Measurements from ENCODE around the gene MAP2K4.
"Not testable (repeated sequence)": the region's sequence is repeated elsewhere in the genome, so short reads cannot be mapped to it uniquely, and the experiment has no call there.

The MAP2K4 gene

DNA sequence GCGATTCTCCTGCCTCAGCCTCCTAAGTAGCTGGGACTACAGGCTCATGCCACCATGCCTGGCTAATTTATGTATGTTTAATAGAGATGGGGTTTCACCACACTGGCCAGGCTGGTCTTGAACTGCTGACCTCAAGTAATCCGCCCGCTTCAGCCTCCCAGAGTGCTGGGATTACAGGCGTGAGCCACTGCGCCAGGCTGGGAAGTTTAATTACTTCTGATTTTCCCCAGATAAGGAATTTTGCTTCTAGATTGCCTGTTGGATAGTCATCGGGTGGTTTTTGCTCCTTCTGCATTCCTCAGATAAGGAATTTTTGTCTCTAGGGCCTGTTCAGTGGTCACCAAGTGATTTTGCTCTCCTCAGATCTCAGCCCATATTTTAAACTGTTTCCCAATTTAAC lies 112.5 kb downstream of the MAP2K4 start:
- H3K4me3 ChIP-seq (ENCODE audit: low read depth, low read length), result no peak overlapping the region
- TF ChIP-seq, protein P1, sequence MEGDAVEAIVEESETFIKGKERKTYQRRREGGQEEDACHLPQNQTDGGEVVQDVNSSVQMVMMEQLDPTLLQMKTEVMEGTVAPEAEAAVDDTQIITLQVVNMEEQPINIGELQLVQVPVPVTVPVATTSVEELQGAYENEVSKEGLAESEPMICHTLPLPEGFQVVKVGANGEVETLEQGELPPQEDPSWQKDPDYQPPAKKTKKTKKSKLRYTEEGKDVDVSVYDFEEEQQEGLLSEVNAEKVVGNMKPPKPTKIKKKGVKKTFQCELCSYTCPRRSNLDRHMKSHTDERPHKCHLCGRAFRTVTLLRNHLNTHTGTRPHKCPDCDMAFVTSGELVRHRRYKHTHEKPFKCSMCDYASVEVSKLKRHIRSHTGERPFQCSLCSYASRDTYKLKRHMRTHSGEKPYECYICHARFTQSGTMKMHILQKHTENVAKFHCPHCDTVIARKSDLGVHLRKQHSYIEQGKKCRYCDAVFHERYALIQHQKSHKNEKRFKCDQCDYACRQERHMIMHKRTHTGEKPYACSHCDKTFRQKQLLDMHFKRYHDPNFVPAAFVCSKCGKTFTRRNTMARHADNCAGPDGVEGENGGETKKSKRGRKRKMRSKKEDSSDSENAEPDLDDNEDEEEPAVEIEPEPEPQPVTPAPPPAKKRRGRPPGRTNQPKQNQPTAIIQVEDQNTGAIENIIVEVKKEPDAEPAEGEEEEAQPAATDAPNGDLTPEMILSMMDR (IDR thresholded peaks at IDR 0.05; ENCODE audit: control insufficient read depth, extremely low read depth, insufficient read depth), result no peak
- DNase-seq (ENCODE audit: low read depth), result no peak

DNA sequence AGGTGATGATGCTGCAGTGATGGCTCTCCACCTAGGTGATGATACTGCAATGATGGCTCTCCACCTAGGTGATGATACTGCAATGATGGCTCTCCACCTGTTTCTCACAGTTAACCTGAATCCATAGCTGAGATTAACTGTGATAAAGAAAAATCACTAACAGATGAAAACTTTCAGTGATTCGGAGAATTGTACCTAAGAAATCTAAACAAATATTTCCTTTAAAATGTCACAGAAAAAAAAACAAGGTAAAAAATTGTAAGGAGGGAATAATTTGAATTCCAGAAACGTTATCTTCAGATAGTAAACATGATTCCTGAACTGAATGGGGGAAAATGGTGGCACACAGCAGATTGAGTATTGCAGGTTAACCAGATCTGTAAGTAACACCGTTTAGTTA lies 113.4 kb downstream of the MAP2K4 start:
- DNase-seq (ENCODE audit: low read depth), result no peak
- no peak overlapping the region for H3K4me3 ChIP-seq (ENCODE audit: low read depth, low read length)
- TF ChIP-seq, protein P1 (IDR thresholded peaks at IDR 0.05; ENCODE audit: control insufficient read depth, extremely low read depth, insufficient read depth), result no peak

DNA sequence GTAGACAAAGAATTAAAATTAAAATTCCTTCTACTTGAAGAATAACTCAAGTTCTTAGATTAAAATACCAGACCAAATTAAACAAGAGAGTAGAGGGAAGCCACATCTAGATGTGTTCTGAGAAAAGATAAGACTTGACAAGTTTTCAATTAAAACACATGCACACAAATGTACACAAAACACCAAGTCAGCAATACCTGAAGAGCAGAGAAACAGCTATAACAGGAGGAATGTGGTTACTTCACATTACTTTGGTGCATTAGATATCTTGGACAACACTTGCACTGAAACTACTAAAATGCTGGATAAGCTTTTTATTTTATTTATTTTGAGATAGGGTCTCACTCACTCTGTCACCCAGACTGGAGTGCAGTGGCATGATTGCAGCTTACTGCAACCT lies 113.9 kb downstream of the MAP2K4 start:
- TF ChIP-seq, protein P1 (IDR thresholded peaks at IDR 0.05; ENCODE audit: control insufficient read depth, extremely low read depth, insufficient read depth), result no peak
- H3K4me3 ChIP-seq (ENCODE audit: low read depth, low read length), result no peak overlapping the region
- no peak for DNase-seq (ENCODE audit: low read depth)

DNA sequence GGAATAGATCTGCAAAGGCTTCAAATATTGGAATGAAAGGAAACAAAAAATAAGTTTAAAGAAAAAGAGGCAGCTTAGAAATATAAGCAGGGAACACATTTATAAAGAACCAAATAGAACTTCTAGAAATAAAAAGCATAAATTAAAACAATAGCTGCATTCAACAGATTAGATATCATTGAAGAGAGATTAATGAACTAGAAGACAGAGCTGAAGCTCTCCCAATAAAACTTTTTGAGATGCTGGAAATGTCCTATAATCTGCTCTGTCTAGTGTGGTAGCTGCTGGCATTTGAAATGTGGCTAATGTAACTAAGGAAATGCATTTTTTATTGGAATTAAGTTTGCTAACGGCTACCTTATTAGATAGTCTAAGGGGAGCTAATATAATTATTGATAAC lies 115.6 kb downstream of the MAP2K4 start:
- no peak overlapping the region for H3K4me3 ChIP-seq (ENCODE audit: low read depth, low read length)
- TF ChIP-seq, protein P1 (IDR thresholded peaks at IDR 0.05; ENCODE audit: control insufficient read depth, extremely low read depth, insufficient read depth), result no peak
- no peak for DNase-seq (ENCODE audit: low read depth)

DNA sequence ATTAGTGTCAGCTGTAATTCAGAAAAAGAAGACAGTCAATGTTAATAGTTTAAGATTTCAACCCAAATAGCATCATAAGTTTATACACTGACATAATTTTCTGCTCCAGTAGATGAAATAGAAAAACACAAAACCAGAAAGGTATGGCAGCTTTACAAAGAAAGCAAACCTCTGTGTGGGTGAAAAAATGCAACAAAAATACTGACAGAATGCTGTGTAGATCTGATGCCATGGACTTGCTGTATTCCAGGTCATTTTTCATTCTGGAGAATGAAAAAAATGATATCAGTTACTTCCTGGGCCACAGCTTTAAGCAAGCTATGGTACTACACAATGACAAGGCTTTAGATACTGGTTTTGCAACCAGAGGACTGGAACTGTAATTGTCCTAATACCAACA lies 116.0 kb downstream of the MAP2K4 start:
- no peak overlapping the region for H3K4me3 ChIP-seq (ENCODE audit: low read depth, low read length)
- TF ChIP-seq, protein P1 (IDR thresholded peaks at IDR 0.05; ENCODE audit: control insufficient read depth, extremely low read depth, insufficient read depth), result no peak
- no peak for DNase-seq (ENCODE audit: low read depth)

DNA sequence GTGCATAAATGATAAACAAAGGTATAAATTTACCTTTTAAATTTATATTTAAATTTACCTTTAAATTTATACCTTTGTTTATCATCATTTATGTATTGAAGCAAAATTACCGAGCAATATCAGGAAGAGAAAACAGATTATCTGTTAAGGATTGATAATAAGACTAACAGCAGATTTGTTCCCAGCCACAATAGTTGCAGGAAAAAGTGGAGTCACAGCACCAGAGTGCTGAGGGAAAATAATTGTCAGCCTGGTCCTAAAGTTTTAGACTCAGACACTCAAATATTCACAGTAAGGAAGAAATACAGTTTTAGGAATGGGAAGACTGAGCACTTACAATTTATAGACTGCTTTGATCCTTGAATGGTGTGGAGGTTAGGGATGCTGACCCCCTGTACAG lies 117.2 kb downstream of the MAP2K4 start:
- no peak overlapping the region for H3K4me3 ChIP-seq (ENCODE audit: low read depth, low read length)
- TF ChIP-seq, protein P1 (IDR thresholded peaks at IDR 0.05; ENCODE audit: control insufficient read depth, extremely low read depth, insufficient read depth), result no peak
- no peak for DNase-seq (ENCODE audit: low read depth)

DNA sequence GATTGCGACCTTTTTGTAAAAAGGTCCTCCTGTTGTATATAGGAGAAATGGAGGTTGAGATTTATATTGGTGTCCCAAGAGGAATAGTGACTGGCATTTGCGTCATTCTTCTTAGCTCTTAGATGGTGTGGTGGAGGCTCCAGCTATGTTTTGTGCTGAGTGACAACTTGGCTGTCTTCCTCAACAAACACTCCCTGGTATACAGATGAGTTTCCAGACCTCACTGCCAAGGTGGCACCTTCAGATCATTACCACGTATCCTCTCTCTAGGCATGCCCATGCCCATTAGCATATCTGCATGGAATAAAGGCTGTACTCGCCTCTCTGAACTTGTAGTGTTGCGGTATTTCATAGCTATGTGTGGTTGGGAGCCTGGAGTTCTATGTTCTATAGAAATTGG lies 120.0 kb downstream of the MAP2K4 start:
- TF ChIP-seq, protein P1 (IDR thresholded peaks at IDR 0.05; ENCODE audit: control insufficient read depth, extremely low read depth, insufficient read depth), result no peak
- DNase-seq (ENCODE audit: low read depth), result no peak

DNA sequence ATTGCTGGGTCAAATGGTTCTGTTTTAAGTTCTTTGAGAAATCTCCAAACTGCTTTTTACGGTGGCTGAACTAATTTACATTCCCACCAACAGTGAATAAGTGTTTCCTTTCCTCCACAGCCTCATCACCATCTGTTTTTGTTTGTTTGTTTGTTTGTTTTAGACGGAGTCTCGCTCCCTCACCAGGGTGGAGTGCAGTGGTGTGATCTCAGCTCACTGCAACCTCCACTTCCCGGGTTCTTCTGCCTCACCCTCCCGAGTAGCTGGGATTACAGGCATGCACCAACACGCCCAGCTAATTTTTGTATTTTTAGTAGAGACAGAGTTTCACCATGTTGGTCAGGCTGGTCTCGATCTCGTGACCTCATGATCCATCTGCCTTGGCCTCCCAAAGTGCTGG lies 141.5 kb downstream of the MAP2K4 start:
- not testable (repeated sequence) for DNase-seq (ENCODE audit: low read depth)

More for the DNA sequence above, 120.0 kb downstream of the MAP2K4 start:
- H3K4me3 ChIP-seq (ENCODE audit: low read depth, low read length), result no peak overlapping the region

More for the DNA sequence above, 141.5 kb downstream of the MAP2K4 start:
- not testable (repeated sequence) for H3K4me3 ChIP-seq (ENCODE audit: low read depth, low read length)

Measured in LNCaP clone FGC (cell line).